CD4-positive, alpha-beta T cell treated with Interleukin-17A for 4 hours (primary cell): Measurements from ENCODE around the gene OR2S2.
"Not testable (repeated sequence)": the region's sequence is repeated elsewhere in the genome, so short reads cannot be mapped to it uniquely, and the experiment has no call there.

Source experiments
- DNase-seq: peaks from one replicate; pipeline ENCODE4 v3.0.0-alpha.2; 2020; ENCODE audit warnings: mixed read lengths

OR2S2 gene

DNA sequence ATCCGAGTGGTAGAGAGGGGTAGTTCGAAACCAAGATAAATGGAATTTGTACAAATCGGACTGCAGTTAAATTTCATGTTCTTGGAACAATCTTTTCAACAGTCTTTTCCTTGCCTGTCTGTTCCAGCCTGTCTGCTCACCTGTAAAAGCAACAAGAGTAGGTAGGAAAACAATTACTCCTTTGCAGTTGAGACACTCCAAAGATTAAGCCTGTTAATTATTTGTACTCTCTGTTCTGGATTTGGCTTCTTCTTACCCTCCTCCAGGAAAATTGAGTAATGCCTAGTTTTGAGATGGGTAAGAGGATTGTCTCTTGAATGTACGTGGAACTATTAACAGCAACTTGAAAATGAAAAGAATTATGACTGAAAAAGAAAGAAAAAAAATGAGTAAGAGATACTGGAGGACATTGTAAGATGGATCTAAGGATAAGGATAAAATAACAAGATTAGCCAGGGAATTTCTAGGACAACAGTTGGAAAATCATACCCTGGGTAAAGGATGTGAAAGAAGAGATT lies 24.3 kb downstream of the OR2S2 start:
- DNase-seq, result no peak

DNA sequence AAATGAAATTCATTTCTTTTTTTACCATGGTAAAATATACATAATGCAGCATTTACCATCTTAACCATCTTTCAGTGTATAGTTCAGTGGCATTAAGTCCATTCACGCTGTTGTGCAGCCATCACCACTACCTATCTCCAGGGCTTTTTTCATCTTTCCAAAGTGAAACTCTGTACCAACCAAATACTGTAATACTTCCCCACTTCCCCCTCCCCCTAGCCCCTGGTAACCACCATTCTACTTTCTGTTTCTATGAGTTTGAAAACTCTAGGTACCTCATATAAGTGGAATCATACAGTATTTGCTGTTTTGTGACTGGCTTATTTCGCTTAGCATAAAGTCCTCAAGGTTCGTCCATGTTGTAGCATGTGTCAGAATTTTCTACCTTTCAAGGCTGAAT lies 25.2 kb downstream of the OR2S2 start:
- peak; percentile 27 for DNase-seq

DNA sequence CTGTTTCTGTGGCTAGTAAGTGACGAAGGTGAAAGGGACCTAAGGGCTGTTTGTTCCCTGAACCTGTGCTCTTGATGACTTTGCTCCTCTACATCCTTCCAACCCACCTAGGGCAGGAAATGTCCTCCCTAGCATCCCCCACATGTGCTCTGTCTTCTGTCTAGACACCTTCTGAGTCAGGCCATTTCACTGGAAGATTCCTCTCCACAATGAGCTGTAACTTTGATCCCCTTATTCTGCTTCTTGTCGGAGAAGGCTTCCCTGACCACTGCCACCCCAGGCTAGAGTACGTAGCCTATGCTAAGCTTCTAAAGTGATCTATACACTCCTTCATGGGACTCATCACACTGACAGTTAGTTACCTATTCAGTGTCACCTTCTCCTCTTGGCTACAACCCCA lies 27.0 kb downstream of the OR2S2 start:
- DNase-seq, result no peak

- DNase-seq, result no peak
These were observed 27.4 kb downstream of the OR2S2 start for GRCh38 chr9:35930521-35930920.

- no peak for DNase-seq
These were observed 28.6 kb downstream of the OR2S2 start for GRCh38 chr9:35929453-35929718.

- DNase-seq, result no peak
These were observed 29.1 kb downstream of the OR2S2 start for GRCh38 chr9:35928591-35929452.

- no peak for DNase-seq
These were observed 33.8 kb downstream of the OR2S2 start for GRCh38 chr9:35923927-35924763.

GRCh38 chr9:35923598-35923926 lies 34.4 kb downstream of the OR2S2 start:
- DNase-seq, result no peak

DNA sequence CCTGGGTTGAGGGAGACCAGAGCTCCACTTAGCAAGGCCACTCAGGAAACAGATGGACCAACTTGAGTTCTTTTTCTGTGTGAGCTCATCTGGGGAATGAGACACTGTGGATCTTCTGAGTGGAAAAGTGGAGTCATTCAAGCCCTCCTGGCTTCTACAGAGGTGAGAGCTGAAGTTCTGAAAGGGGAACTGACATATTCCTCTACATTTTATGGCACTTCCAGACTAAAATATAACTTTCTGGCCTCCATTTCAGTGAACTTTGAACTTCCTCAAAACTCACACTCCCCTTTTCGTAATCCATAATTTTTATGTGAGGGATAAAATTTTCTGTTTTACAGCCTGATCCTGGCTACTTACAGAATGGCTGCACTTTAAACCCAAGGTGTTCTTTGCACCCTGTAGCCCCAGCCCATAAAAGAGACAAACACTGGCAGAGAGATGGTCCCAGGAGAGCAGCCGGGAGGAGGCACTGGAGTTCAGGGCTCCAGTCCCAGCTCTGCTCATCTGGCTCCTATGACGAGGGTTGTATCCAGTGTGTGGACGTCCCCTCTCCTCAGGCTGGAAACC lies 37.8 kb downstream of the OR2S2 start:
- no peak for DNase-seq

- no peak for DNase-seq
These were observed 38.5 kb downstream of the OR2S2 start for GRCh38 chr9:35919212-35920008.

- no peak for DNase-seq
These were observed 39.2 kb downstream of the OR2S2 start for GRCh38 chr9:35918780-35919179.

GRCh38 chr9:35917261-35917660 lies 40.7 kb downstream of the OR2S2 start:
- DNase-seq, result no peak

DNA sequence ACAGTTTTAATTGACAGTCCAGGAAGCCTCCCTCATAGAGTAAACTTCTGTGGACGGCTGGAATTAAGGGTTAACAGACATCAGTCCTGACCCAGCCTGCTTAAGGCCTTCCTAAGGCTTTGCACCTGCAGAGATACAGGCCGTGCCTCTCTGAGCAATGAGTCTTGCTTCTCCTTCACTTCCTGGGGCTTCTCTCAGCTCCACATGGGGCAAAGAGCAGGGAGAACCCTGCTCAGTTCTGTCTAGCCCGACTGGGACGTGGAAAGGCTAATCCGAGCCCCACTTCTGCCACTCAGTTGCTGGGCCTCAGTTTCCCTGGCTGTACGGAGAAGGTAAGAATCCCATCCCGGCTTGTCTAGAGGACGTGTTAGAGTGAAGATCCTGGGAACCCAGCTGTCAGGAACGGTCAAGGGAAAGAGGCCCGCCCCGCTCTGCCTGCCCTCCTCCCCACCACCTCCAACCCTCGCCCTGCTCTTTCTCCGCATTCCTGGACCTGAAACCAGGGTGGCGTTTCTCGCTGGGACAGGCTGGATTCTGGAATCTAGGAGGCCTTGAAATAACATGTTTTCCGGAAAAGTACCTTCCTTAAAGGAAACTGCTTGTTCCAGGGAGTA lies 42.2 kb downstream of the OR2S2 start:
- no peak for DNase-seq

GRCh38 chr9:35914301-35914807 lies 43.6 kb downstream of the OR2S2 start:
- no peak for DNase-seq

DNA sequence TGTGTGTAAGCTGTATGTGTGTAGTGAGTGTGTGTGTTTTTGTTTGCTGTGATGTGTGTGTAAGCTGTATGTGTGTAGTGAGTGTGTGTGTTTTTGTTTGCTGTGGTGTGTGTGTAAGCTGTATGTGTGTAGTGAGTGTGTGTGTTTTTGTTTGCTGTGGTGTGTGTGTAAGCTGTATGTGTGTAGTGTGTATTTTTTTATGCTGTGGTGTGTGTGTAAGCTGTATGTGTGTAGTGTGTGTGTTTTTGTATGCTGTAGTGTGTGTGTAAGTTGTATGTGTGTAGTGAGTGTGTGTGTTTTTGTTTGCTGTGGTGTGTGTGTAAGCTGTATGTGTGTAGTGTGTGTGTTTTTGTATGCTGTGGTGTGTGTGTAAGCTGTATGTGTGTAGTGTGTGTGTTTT lies 44.5 kb downstream of the OR2S2 start:
- DNase-seq, result not testable (repeated sequence)

DNA sequence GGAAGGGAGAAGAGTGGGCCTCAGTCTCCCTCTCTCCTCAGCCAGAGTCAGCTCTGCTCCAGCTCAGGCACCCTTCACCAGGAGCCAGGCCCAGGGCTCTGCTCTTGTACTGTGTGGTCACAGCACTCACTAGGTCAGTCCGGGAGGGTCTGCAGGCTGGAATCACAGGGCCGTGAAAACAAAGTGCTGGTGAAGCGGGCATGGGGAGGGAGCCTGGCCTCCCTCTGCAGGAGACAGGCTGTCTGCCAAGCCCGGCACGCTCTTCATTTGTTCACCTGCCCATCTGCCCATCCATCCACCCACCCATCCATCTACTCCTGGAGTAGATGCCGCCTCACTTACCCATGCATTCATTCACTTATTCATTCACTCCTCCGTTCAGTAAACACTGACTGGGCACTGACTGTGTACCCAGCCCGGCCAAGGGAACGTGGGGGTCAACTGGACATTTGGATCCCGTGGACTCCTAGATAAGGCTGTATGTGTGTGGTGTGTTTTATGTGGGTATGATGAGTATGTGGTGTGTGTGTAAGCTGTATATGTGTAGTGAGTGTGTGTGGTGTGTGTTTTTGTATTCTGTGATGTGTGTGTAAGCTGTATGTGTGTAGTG lies 45.1 kb downstream of the OR2S2 start:
- no peak for DNase-seq

DNA sequence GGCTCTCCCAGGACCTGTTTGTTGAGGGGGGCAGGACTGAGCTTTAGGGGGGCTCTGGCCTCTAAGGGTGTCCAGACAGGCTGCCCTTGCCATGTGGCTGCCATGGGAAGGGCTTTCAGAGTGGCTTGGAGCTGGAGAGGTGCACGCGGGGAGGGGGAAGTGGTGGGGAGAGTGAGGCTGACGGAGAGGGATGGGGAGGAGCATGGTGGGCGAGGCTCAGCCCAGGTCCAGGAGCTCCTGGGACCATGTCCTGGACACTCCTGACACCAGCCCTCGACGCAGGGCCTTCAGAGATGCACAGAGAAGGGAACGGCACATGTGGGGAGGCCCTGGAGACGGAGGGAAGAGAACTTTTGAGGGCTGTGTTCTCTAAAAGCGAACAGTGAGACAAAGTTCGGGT lies 46.3 kb downstream of the OR2S2 start:
- no peak for DNase-seq

- DNase-seq, result peak; percentile 65
These were observed 47.2 kb downstream of the OR2S2 start for GRCh38 chr9:35910613-35911359.

GRCh38 chr9:35909687-35910612 lies 48.0 kb downstream of the OR2S2 start:
- no peak for DNase-seq

DNA sequence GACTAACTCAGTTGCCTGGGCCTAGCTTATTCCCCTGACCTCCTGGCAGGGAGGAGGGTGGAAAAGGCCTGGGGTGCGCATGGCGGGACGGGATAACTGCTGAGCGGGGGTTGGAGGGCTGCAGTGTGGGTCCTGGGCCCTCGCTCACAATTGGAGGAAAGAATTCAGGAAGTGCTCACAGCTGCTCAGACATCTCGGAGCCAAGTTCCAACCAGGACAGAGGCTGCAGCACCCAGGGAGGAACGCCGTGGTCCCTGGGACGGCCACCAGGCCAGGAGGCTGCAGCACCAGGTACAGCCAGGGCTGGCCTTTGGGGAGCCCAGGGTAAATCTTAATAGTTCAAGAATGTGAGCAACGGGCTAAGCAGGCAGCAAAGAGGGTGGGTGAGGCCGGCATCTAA lies 48.7 kb downstream of the OR2S2 start, which contains the start of gene SPAAR:
Gene SPAAR, plus strand, starts transcription at position 217 of the 400 bp plus-strand sequence. CDS start 974 bp downstream, outside the sequence.
- DNase-seq, result no peak
